Coronary artery (tissue), 2 donors: Measurements from ENCODE around the gene ANKS1A.

ENCODE experiments used
- DNase-seq: peaks from one replicate; pipeline ENCODE4 v3.0.0-alpha.2; 2017; ENCODE audit warnings: low spot score
- H3K27ac ChIP-seq, 2 donors: fragments of 200-600 bp; sonication (generic); one replicate each; pipeline ENCODE4 v1.5.1; 2016 to 2019
- H3K4me3 ChIP-seq: fragments of 200-600 bp; sonication (generic); 2 replicates; pipeline ENCODE4 v1.5.1; 2016; ENCODE audit warnings: mild to moderate bottlenecking, moderate library complexity
- CTCF ChIP-seq: fragments of 200-600 bp; sonication (generic); IDR thresholded peaks from one replicate; pipeline ENCODE4 v1.5.1; 2019; ENCODE audit warnings: antibody characterized with exemption

ANKS1A gene

GRCh38 chr6:34967461-34967860 lies 78.4 kb downstream of the ANKS1A start:
- H3K27ac ChIP-seq = no peak overlapping the region
- no peak for DNase-seq
- no peak overlapping the region for H3K4me3 ChIP-seq
- TF ChIP-seq CTCF = no peak

GRCh38 chr6:34969662-34970265 lies 80.7 kb downstream of the ANKS1A start:
- Histone ChIP-seq H3K4me3 (no peak overlapping the region), H3K27ac (no peak overlapping the region)
- TF ChIP-seq CTCF = no peak
- no peak for DNase-seq

DNA sequence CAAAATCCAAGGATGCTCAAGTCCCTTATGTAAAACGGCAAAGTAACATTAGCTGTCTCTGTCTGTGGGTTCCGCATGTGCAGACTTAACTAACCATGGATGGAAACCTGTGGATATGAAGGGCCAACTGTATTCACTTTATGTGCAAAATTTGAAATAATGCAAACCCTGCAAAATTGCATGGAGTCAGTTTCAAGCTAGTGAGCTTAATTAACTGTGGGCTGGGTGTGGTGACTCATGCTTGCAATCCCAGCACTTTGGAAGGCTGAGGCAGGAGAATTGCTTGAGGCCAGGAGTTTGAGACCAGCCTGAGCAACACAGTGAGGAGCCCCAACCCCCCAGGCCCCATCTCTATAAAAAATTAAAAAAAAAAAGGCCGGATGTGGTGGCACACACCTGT lies 81.4 kb downstream of the ANKS1A start:
- Histone ChIP-seq H3K27ac (no peak overlapping the region), H3K4me3 (no peak overlapping the region)
- TF ChIP-seq CTCF = no peak
- DNase-seq = no peak

GRCh38 chr6:34970957-34971356 lies 81.9 kb downstream of the ANKS1A start:
- H3K4me3 ChIP-seq = no peak overlapping the region
- no peak overlapping the region for H3K27ac ChIP-seq
- no peak for TF ChIP-seq CTCF
- no peak for DNase-seq

DNA sequence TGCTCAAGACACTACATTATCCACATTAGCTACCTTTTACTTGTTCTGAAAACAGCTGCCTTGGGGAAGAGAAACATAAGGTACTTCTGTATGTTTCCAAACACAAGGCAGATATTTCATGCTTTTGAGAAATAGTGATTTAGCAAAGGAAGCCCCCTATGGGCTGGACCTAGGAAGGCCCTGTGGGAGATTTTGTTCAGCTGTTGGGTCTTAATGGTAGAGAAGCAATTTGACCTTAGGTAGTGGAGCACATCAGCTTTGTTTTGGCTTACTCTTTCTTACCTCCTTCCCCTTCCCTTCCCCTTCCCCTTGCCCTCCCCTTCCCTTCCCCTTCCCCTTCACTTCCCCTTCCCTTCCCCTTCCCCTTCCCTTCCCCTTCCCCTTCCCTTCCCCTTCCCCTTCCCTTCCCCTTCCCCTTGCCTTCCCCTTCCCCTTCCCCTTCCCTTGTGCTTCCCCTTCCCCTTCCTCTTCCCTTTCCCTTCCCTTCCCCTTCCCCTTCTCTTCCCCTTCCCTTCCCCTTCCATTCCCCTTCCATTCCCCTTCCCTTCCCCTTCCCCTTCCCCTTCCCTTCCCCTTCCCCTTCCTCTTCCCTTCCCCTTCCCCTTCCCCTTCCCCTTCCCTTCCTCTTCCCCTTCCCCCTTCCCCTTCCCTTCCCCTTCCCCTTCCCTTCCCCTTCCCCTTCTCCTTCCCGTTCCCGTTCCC lies 84.6 kb downstream of the ANKS1A start:
- Histone ChIP-seq H3K4me3 (no peak overlapping the region), H3K27ac (no peak overlapping the region)
- DNase-seq = no peak
- no peak for TF ChIP-seq CTCF

DNA sequence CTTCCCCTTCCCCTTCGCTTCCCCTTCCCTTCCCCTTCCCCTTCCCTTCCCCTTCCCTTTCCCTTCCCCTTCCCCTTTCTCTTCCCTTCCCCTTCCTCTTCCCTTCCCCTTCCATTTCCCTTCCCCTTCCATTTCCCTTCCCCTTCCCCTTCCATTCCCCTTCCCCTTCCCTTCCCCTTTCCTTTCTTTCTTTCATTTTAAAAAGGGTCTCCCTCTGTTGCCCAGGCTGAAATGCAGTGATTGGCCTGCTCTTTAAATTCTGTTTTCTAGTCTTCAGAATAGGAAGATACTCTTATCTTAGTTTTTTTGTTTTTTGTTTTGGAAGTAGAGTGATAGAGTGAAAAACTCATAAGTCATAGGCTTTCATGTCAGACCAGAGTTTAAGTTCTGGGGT lies 85.2 kb downstream of the ANKS1A start:
- H3K4me3 ChIP-seq = no peak overlapping the region
- H3K27ac ChIP-seq = no peak overlapping the region
- DNase-seq = no peak
- TF ChIP-seq CTCF = no peak

DNA sequence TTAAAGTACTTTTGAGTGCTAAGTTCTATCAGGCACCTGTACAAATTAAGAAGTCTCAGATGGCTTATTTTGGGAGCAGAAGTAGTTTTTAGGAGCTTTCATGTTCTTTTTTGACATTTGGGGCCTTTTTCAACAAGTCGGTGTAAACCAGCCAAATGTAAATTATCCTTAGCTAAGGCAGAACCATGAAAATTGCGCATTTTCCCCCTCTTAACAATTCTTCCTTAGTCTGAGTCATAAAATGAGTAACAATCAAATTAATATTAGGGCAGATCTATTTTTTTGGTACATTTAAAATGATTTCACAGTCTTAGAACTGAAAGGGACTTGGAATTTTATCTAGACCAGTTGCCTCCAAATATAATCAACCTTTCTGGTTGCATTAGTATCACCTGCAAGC lies 87.2 kb downstream of the ANKS1A start:
- DNase-seq = no peak
- no peak for TF ChIP-seq CTCF
- H3K4me3 ChIP-seq = no peak overlapping the region
- H3K27ac ChIP-seq = no peak overlapping the region
